ENCODE data around the gene GTF2H1.
A peak's percentile ranks its signal among the peaks of the same experiment; 100 is the strongest.

GTF2H1 gene

DNA sequence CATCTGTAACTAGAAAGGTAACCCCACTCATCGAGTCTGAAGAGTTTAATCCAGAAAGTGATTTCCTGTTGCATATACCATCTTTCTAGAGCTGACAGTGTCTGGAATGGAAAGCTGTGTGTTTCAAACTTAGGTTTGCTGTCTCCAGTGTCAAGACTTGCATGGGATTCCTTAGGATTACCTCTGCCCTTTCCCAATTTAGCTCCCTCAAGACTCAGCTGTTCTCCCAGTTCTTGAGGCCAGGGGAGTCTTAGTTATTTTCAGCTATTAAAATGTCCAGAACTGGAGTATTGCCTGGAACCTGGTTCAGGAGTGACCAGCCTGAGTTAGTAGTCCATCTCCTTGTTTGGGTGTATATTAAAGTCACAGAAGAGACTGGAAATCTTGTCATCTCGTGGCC is 47.0 kb downstream of the GTF2H1 start:
- Histone ChIP-seq H3K36me3 (peaks cover 27% of the 10 kb centered on the region), H3K27me3 (no peaks in the 10 kb centered on the region), H3K4me1 (peaks cover 55% of the 10 kb centered on the region), H3K4me2 (0 out of 2 replicates have a peak overlapping the region, but pooled peaks have one; percentile 58), H4K20me1 (no peaks in the 10 kb centered on the region), H3K4me3 (no peak overlapping the region), H3K9me3 (no peaks in the 10 kb centered on the region), H3K27ac (no peak overlapping the region), H3K9ac (no peak overlapping the region)
- no peak for TF ChIP-seq Cebpa-rat (IDR thresholded peaks at IDR 0.05)

DNA sequence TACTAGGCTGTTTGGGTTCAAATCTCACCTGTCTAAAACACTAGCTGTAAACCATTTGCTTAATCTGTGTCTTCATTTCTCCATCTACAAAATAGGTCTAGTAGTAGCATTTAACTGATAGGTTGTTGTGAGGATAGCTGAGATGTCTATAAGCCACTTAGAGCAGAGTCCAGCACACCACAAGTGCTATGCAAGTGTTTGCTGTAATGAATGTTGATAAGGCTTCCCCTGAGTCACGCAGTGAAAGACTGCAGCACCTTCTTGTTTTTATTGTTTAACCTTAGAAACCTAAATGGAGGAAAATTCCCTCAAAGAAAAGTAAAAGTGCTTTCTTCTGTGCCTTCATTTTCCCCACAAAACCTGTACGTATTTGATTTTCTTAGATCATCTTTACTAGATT is 48.9 kb downstream of the GTF2H1 start:
- H3K27me3 ChIP-seq: no peaks in the 10 kb centered on the region

DNA sequence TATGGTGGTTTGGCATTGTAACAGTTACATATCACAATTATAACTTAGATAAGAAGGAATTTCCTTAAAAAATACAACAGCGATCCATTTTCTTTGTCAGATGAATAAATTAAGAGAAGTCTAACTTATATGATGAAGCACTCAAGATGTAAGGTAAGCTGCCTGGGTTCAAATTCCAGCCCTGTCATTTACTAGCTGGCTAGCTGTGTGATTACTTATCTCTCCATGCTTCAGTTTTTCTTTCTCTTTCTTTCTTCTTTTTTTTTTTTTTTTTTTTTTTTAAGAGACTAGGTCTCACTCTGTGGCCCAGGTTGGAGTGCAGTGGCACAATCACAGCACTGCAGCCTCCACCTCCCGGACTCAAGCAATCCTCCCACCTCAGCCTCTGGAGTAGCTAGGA is 49.8 kb downstream of the GTF2H1 start:
- H3K9me3 ChIP-seq: no peaks in the 10 kb centered on the region
- H3K27me3 ChIP-seq: no peaks in the 10 kb centered on the region
- H3K4me3 ChIP-seq: no peak overlapping the region
- no peak overlapping the region for H3K4me2 ChIP-seq
- peaks cover 32% of the 10 kb centered on the region for H3K4me1 ChIP-seq
- no peak overlapping the region for H3K9ac ChIP-seq
- no peak overlapping the region for H3K27ac ChIP-seq
- no peaks in the 10 kb centered on the region for H4K20me1 ChIP-seq
- H3K36me3 ChIP-seq: peaks cover 10% of the 10 kb centered on the region; the same call in 1 of the 2 replicates
- no peak for TF ChIP-seq Cebpa-rat (IDR thresholded peaks at IDR 0.05)

More for the DNA sequence above, 48.9 kb downstream of the GTF2H1 start:
- Histone ChIP-seq H4K20me1 (no peaks in the 10 kb centered on the region), H3K4me2 (no peak overlapping the region), H3K9ac (no peak overlapping the region), H3K4me1 (peaks cover 37% of the 10 kb centered on the region), H3K27ac (no peak overlapping the region), H3K4me3 (no peak overlapping the region), H3K9me3 (no peaks in the 10 kb centered on the region), H3K36me3 (peaks cover 10% of the 10 kb centered on the region; the same call in 1 of the 2 replicates)
- TF ChIP-seq Cebpa-rat (IDR thresholded peaks at IDR 0.05): no peak

DNA sequence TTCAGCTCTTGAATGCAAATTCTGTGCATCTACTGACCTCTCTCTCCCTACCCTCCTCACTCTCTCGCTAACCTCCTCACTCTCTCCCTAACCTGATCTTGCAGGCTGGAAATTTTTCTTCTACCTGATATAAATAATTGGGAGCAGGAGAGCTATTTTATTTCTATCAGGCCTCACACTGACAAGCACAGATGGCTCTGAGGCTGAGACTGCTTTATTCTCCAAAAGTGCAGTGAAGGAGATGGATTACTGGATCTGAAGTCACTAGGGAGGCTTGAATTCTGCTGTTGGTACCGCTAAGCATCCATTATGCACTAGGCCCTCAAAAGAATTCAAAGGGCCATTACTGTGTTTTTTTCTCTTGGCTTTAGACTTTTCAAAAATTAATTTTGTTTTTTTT is 52.6 kb downstream of the GTF2H1 start:
- peaks cover 31% of the 10 kb centered on the region for H3K4me1 ChIP-seq
- H3K4me2 ChIP-seq: no peak overlapping the region
- no peaks in the 10 kb centered on the region for H3K27me3 ChIP-seq
- TF ChIP-seq Cebpa-rat (IDR thresholded peaks at IDR 0.05): no peak
- H3K36me3 ChIP-seq: no peaks in the 10 kb centered on the region
- no peaks in the 10 kb centered on the region for H3K9me3 ChIP-seq
- H4K20me1 ChIP-seq: no peaks in the 10 kb centered on the region
- no peak overlapping the region for H3K4me3 ChIP-seq
- H3K9ac ChIP-seq: no peak overlapping the region
- no peak overlapping the region for H3K27ac ChIP-seq

DNA sequence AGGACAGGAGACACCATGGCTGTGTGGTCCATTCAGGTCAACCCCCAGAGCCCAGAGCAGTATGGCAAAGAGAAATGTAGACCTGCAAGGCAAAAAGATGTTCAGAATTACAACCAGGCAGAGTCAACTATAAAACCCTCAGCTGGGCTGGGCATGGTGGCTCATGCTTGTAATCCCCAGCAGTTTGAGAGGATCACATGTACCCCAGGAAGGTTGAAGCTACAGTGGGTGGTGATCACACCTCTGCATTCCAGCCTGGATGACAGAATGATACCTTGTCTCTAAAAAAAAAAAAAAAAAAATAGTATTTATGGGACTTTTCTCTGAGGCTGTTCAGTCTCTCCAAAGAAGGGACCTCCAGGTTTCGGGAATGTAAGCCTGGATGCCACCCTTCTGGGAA is 53.6 kb downstream of the GTF2H1 start:
- H3K4me1 ChIP-seq: peaks cover 34% of the 10 kb centered on the region
- no peak for TF ChIP-seq Cebpa-rat (IDR thresholded peaks at IDR 0.05)
- no peak overlapping the region for H3K9ac ChIP-seq
- H3K4me3 ChIP-seq: no peak overlapping the region
- H3K27me3 ChIP-seq: no peaks in the 10 kb centered on the region
- H3K36me3 ChIP-seq: no peaks in the 10 kb centered on the region
- no peak overlapping the region for H3K4me2 ChIP-seq
- no peak overlapping the region for H3K27ac ChIP-seq
- no peaks in the 10 kb centered on the region for H4K20me1 ChIP-seq
- no peaks in the 10 kb centered on the region for H3K9me3 ChIP-seq

DNA sequence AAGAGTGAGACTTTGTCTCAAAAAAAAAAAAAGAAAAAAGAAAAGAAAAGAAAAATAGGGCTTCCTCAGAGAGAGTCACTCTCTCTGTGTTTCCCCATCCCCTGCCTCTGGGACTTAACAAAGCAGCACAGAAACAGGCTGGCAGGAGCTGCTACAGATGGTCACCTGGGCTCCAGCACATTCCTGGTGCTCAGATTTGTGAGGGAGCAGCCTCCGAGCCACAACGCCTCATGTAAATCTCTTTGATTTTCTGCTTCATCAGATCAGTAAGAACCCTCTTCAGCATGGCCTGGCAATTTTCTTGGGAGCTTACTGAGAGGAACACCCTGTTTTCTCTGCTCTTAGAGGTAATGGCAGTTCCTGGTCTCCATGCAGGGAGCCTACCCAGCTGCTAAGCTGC is 56.8 kb downstream of the GTF2H1 start:
- peaks cover 57% of the 10 kb centered on the region for H3K4me1 ChIP-seq
- H3K9ac ChIP-seq: peak overlapping the region; percentile 6; the same call in 1 of the 2 replicates
- no peaks in the 10 kb centered on the region for H3K36me3 ChIP-seq
- peak overlapping the region; percentile 4 for H3K4me2 ChIP-seq
- no peak overlapping the region for H3K4me3 ChIP-seq
- H3K27ac ChIP-seq: peak overlapping the region; percentile 47; the same call in 1 of the 2 replicates
- H3K27me3 ChIP-seq: no peaks in the 10 kb centered on the region
- no peak for TF ChIP-seq Cebpa-rat (IDR thresholded peaks at IDR 0.05)
- no peaks in the 10 kb centered on the region for H3K9me3 ChIP-seq
- no peaks in the 10 kb centered on the region for H4K20me1 ChIP-seq

DNA sequence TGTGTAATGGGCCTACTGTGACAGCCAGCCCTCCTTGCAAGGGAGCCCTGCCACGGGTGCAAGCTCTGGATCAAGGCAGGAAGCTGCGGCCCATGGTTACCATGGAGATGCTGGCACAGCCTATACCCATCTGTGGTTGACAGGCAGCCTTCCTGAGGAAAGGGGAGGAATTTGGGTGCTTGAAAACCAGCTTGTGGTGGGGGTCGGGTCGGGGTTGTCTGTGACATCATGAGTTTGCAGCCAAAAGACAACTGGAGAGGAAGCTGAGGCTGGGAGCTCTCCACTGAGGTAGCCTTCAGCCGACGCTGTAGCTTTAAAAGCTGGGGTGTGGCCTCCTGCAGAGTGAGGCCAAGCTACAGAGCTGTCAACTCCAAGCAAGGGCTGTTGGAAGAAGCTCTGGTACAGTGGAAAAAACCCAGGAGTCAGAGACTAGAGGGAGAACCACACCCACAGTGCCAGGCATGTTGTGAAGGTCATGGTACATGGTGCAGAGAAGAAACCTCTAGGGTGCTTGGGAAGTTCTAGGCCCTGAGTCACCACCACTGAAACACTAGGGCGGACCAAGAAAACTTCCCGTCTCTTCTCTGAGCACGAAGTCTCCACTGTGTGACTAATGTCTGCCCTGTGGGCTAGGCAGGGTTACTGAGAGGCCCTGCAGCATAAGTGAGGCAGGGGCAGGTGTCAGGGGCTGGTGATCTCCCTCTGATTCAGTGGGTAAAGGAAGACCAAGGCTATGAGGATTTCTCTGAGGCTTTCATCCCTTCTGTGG is 61.2 kb downstream of the GTF2H1 start:
- peak overlapping the region; percentile 82 for H3K9ac ChIP-seq
- H3K9me3 ChIP-seq: no peaks in the 10 kb centered on the region
- no peaks in the 10 kb centered on the region for H3K36me3 ChIP-seq
- peak overlapping the region; percentile 82 for H3K4me2 ChIP-seq
- peak overlapping the region; percentile 93 for H3K27ac ChIP-seq
- H3K4me1 ChIP-seq: peaks cover 76% of the 10 kb centered on the region
- no peaks in the 10 kb centered on the region for H3K27me3 ChIP-seq
- no peaks in the 10 kb centered on the region for H4K20me1 ChIP-seq
- peak overlapping the region; percentile 53 for H3K4me3 ChIP-seq
- TF ChIP-seq Cebpa-rat (IDR thresholded peaks at IDR 0.05): no peak

DNA sequence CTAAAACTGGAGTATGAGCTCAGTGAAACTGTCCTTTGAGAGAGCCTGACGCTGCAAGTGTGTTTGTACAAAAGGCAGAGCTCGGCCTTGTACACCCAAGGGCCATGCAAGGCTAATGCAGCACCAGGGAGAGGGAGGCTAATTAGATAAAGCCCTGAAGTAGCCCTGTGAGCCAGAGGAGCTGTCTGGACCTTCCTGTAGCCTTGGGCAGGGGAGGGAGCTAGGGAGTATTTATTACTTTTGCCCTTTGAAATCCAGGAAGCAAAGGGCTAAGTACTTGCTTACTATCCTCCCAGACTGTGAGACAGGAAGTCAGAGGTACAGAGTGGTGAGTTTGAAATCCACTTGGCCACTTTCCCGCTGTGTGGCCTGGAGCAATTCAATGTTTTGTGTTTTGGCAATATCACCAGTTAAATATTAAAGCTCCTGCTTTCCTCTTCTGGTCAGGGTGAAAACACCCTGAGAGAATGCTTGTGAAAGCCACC is 61.8 kb downstream of the GTF2H1 start:
- Histone ChIP-seq H3K9ac (peak overlapping the region; percentile 82), H3K27ac (peak overlapping the region; percentile 93), H3K4me2 (peak overlapping the region; percentile 82), H3K4me3 (peak overlapping the region; percentile 53), H3K4me1 (peaks cover 70% of the 10 kb centered on the region), H4K20me1 (no peaks in the 10 kb centered on the region), H3K27me3 (no peaks in the 10 kb centered on the region), H3K36me3 (no peaks in the 10 kb centered on the region), H3K9me3 (no peaks in the 10 kb centered on the region)
- no peak for TF ChIP-seq Cebpa-rat (IDR thresholded peaks at IDR 0.05)

DNA sequence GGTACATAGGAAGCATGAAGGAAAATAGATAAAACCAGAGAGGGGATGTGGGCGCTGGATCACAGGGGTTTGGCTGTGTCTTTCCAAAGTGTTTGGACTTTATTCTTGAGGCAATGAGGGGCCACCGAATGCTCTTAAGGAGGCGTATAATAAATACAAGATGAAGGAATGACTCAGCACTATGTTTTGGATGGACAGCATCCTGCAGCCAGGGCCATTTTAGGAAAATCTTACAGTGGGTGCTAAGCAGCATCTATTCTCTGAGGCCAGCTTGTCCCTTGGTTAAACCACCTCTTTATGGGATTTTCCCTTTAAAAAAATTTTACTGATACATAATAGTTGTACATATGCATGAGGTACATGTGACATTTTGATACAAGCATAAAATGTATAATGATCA is 67.7 kb downstream of the GTF2H1 start:
- TF ChIP-seq Cebpa-rat (IDR thresholded peaks at IDR 0.05): no peak
- no peaks in the 10 kb centered on the region for H3K9me3 ChIP-seq

More for the DNA sequence above, 67.7 kb downstream of the GTF2H1 start:
- peaks cover 46% of the 10 kb centered on the region for H3K4me1 ChIP-seq
- no peak overlapping the region for H3K4me3 ChIP-seq
- no peak overlapping the region for H3K4me2 ChIP-seq
- H3K27ac ChIP-seq: no peak overlapping the region
- H3K9ac ChIP-seq: no peak overlapping the region
- peaks cover 5% of the 10 kb centered on the region for H4K20me1 ChIP-seq
- H3K27me3 ChIP-seq: no peaks in the 10 kb centered on the region
- no peaks in the 10 kb centered on the region for H3K36me3 ChIP-seq
